HEK293T (cell line): ENCODE data around the gene SLC9A9.

Source experiments
- BHLHE40 ChIP-seq: fragments of 450-650 bp; IDR thresholded peaks from 2 replicates; pipeline ENCODE4 v1.6.1; 2016; ENCODE audit warnings: mild to moderate bottlenecking, moderate library complexity, borderline replicate concordance
- FOXA1 ChIP-seq: fragments of 450-650 bp; IDR thresholded peaks from 2 replicates; pipeline ENCODE4 v1.6.1; 2016; ENCODE audit warnings: mild to moderate bottlenecking
- FOXK2 ChIP-seq: fragments of 450-650 bp; IDR thresholded peaks from 2 replicates; pipeline ENCODE4 v1.6.1; 2016; ENCODE audit warnings: mild to moderate bottlenecking
- LEF1 ChIP-seq: fragments of 450-650 bp; IDR thresholded peaks from 2 replicates; pipeline ENCODE4 v1.6.1; 2017; ENCODE audit warnings: mild to moderate bottlenecking, borderline replicate concordance
- NFRKB ChIP-seq: fragments of 450-650 bp; IDR thresholded peaks from 2 replicates; pipeline ENCODE4 v1.6.1; 2016; ENCODE audit warnings: mild to moderate bottlenecking, moderate library complexity
- PKNOX1 ChIP-seq: fragments of 450-650 bp; IDR thresholded peaks from 2 replicates; pipeline ENCODE4 v1.6.1; 2016
- SP1 ChIP-seq: fragments of 450-650 bp; IDR thresholded peaks from 2 replicates; pipeline ENCODE4 v1.6.1; 2017
- SUZ12 ChIP-seq: fragments of 450-650 bp; IDR thresholded peaks from 2 replicates; pipeline ENCODE4 v1.6.1; 2016; ENCODE audit warnings: mild to moderate bottlenecking
- TARDBP ChIP-seq: fragments of 450-650 bp; IDR thresholded peaks from 2 replicates; pipeline ENCODE4 v1.6.1; 2016

GRCh38 chr3:143567823-143568222 is 280.4 kb downstream of the SLC9A9 start:
- TF ChIP-seq FOXK2 (no peak), LEF1 (no peak), BHLHE40 (no peak), NFRKB (no peak), SP1 (no peak), PKNOX1 (no peak), FOXA1 (no peak), TARDBP (no peak), SUZ12 (no peak)
